ENCODE data around the gene RFX4.

RFX4 gene

GRCh38 chr12:106767954-106768822 lies 185.4 kb downstream of the RFX4 start:
- DNase-seq = peak; percentile 81

- DNase-seq = no peak
Measured at GRCh38 chr12:106769078-106769477, 186.3 kb downstream of the RFX4 start.

- no peak for DNase-seq
Measured at GRCh38 chr12:106769546-106769945, 186.7 kb downstream of the RFX4 start.

GRCh38 chr12:106771425-106771824 lies 188.6 kb downstream of the RFX4 start:
- no peak for DNase-seq

- DNase-seq = no peak
Measured at GRCh38 chr12:106773286-106774004, 190.6 kb downstream of the RFX4 start.

- DNase-seq = peak; percentile 100
Measured at GRCh38 chr12:106774005-106774807, 191.4 kb downstream of the RFX4 start, which contains the start of gene RIC8B. RIC8B (plus strand) TSS chr12:106774682; CDS start chr12:106774746, 64 bp downstream.

GRCh38 chr12:106774808-106775524 lies 192.2 kb downstream of the RFX4 start:
- DNase-seq = no peak

GRCh38 chr12:106776897-106777296 lies 194.1 kb downstream of the RFX4 start:
- no peak for DNase-seq

- peak; percentile 85 for DNase-seq
Measured at GRCh38 chr12:106780010-106780631, 197.3 kb downstream of the RFX4 start.

GRCh38 chr12:106782619-106783018 lies 199.8 kb downstream of the RFX4 start:
- DNase-seq = no peak

- DNase-seq = no peak
Measured at GRCh38 chr12:106783515-106783914, 200.7 kb downstream of the RFX4 start.

- DNase-seq = no peak
Measured at GRCh38 chr12:106790020-106790419, 207.2 kb downstream of the RFX4 start.

- DNase-seq = no peak
Measured at GRCh38 chr12:106791531-106791930, 208.7 kb downstream of the RFX4 start.

GRCh38 chr12:106794369-106794768 lies 211.6 kb downstream of the RFX4 start:
- DNase-seq = no peak

GRCh38 chr12:106801167-106801708 lies 218.4 kb downstream of the RFX4 start:
- no peak for DNase-seq

- DNase-seq = no peak
Measured at GRCh38 chr12:106801830-106802533, 219.2 kb downstream of the RFX4 start.

- no peak for DNase-seq
Measured at GRCh38 chr12:106804668-106805067, 221.9 kb downstream of the RFX4 start.
